GM12878 (cell line): ENCODE results near the gene GPRC5C. TPM values are rescaled to one million over a fixed set of nuclear protein-coding genes. Genes with fewer than 3 reads are reported as not detected.

ENCODE experiments used
- ATAC-seq: fragments of 200-7000 bp; cut with Tn5 transposase; 3 replicates; pipeline ENCODE4 v1.9.1; 2020; ENCODE audit warnings: mild to moderate bottlenecking, moderate library complexity
- BruUV-seq: library from RNA; stranded (reverse); fragments of 400-500 nt; replicated peaks from 2 replicates; lab custom pipeline; 2021; lab: Mats Ljungman, UMichigan
- CTCF ChIA-PET: fragments of 300-600 bp; sonication (Branson Sonifier 250); formaldehyde crosslinking; extraction: SDS; loops from one replicate; lab custom pipeline; 2021; ENCODE audit warnings: inconsistent platforms; lab: Yijun Ruan, JAX
- POLR2A ChIA-PET: fragments of 350-600 bp; formaldehyde crosslinking; extraction: SDS; loops from one replicate; lab custom pipeline; 2021; ENCODE audit warnings: inconsistent platforms; lab: Charles Lee
- RAD21 ChIA-PET: fragments of 300-600 bp; sonication (Branson Sonifier 250); formaldehyde crosslinking; loops from one replicate; lab custom pipeline; 2023; ENCODE audit warnings: antibody characterized with exemption; ENCODE audit not compliant: unreplicated experiment; lab: Charles Lee
- SMC1A ChIA-PET: fragments of 300-600 bp; sonication (Branson Sonifier 250); formaldehyde crosslinking; loops from one replicate; lab custom pipeline; 2023; ENCODE audit not compliant: unreplicated experiment, uncharacterized antibody; lab: Charles Lee
- DNase-seq: peaks from one replicate; pipeline ENCODE4 v3.0.0-alpha.2; 2011; ENCODE audit warnings: low read depth, low spot score
- FAIRE-seq: peaks from 3 replicates; lab custom pipeline; 2011; peaks lifted over from hg19 to GRCh38; lab: Jason Lieb, UNC
- H2AFZ ChIP-seq: 2 replicates; pipeline ENCODE4 v1.6.0; 2011; ENCODE audit warnings: low read depth, low read length, control low read depth; ENCODE audit not compliant: control insufficient read depth
- H3K27ac ChIP-seq: 2 replicates; pipeline ENCODE4 v1.5.1; 2011; ENCODE audit warnings: control low read depth; ENCODE audit not compliant: control insufficient read depth, insufficient read depth
- H3K27me3 ChIP-seq, 2 experiments: replicated peaks in 1 of 2; 2 replicates each; pipeline versions ENCODE4 v1.6.0 to v1.6.1; 2011; ENCODE audit warnings: low read length in 1 of 2; ENCODE audit not compliant: control insufficient read depth in 2 of 2, insufficient read depth in 2 of 2
- H3K36me3 ChIP-seq, 2 experiments: 2 replicates each; pipeline ENCODE4 v1.5.1; 2011; ENCODE audit warnings: low read length in 1 of 2; ENCODE audit not compliant: control insufficient read depth in 2 of 2, insufficient read depth in 2 of 2
- H3K4me1 ChIP-seq: 2 replicates; pipeline ENCODE4 v1.6.1; 2011; ENCODE audit warnings: mild to moderate bottlenecking, low read length, moderate library complexity, mixed read lengths; ENCODE audit not compliant: control insufficient read depth, insufficient read depth
- H3K4me2 ChIP-seq: 2 replicates; pipeline ENCODE4 v1.6.0; 2011; ENCODE audit warnings: control low read depth; ENCODE audit not compliant: control insufficient read depth, insufficient read depth
- H3K4me3 ChIP-seq: fragments of 200-600 bp; sonication (generic); 2 replicates; pipeline ENCODE4 v1.5.1; 2016
- H3K79me2 ChIP-seq: 2 replicates; pipeline ENCODE4 v1.6.0; 2011; ENCODE audit warnings: low read length; ENCODE audit not compliant: control insufficient read depth, insufficient read depth
- H3K9ac ChIP-seq: 2 replicates; pipeline ENCODE4 v1.8.0; 2011; ENCODE audit warnings: low read length, control low read depth, mixed read lengths; ENCODE audit not compliant: control insufficient read depth, insufficient read depth
- H3K9me3 ChIP-seq: replicated peaks from 3 replicates; pipeline ENCODE4 v1.5.1; 2011; ENCODE audit warnings: mild to moderate bottlenecking, low read length; ENCODE audit not compliant: control insufficient read depth, insufficient read depth
- H4K20me1 ChIP-seq: 2 replicates; pipeline ENCODE4 v1.6.0; 2011; ENCODE audit not compliant: control insufficient read depth, insufficient read depth
- CBFB ChIP-seq: IDR thresholded peaks from 2 replicates; pipeline ENCODE4 v1.6.1; 2016; ENCODE audit warnings: antibody characterized with exemption, low read depth
- DPF2 ChIP-seq: fragments of 450-650 bp; IDR thresholded peaks from 2 replicates; pipeline ENCODE4 v1.6.1; 2017; ENCODE audit warnings: mild to moderate bottlenecking
- E4F1 ChIP-seq: fragments of 450-650 bp; IDR thresholded peaks from 2 replicates; pipeline ENCODE4 v1.6.1; 2018; ENCODE audit warnings: borderline replicate concordance, mild to moderate bottlenecking; ENCODE audit not compliant: partially characterized antibody
- FOS ChIP-seq: IDR thresholded peaks from 3 replicates; pipeline ENCODE4 v1.6.1; 2011; ENCODE audit warnings: borderline replicate concordance; ENCODE audit not compliant: insufficient read length; ENCODE audit errors: extremely low read depth
- GABPA ChIP-seq: IDR thresholded peaks from 2 replicates; pipeline ENCODE4 v1.6.1; 2014; ENCODE audit warnings: antibody characterized with exemption, low read depth, mild to moderate bottlenecking, inconsistent platforms
- GATAD2B ChIP-seq: fragments of 450-650 bp; conservative IDR thresholded peaks from 2 replicates; pipeline ENCODE4 v1.6.1; 2017; ENCODE audit warnings: low read depth, mild to moderate bottlenecking, moderate library complexity
- HSF1 ChIP-seq: fragments of 150-350 bp; IDR thresholded peaks from 2 replicates; pipeline ENCODE4 v1.6.1; 2014; ENCODE audit warnings: mild to moderate bottlenecking, low read depth, low read length
- JUND ChIP-seq: IDR thresholded peaks from 2 replicates; pipeline ENCODE4 v1.6.1; 2012; ENCODE audit warnings: low read depth, mild to moderate bottlenecking, low read length, improper control_type of control experiment, moderate library complexity
- NFIC ChIP-seq: IDR thresholded peaks from 2 replicates; pipeline ENCODE4 v1.6.1; 2012; ENCODE audit warnings: low read depth, mild to moderate bottlenecking, inconsistent platforms, low read length, moderate library complexity
- NFYA ChIP-seq: IDR thresholded peaks from 2 replicates; pipeline ENCODE4 v1.6.1; 2011; ENCODE audit warnings: low read depth, mild to moderate bottlenecking, low read length, improper control_type of control experiment, borderline replicate concordance
- NR2C1 ChIP-seq: fragments of 450-650 bp; IDR thresholded peaks from 2 replicates; pipeline ENCODE4 v1.6.1; 2017; ENCODE audit warnings: antibody characterized with exemption, mild to moderate bottlenecking, moderate library complexity
- POU2F2 ChIP-seq: IDR thresholded peaks from 3 replicates; pipeline ENCODE4 v1.6.1; 2011; ENCODE audit warnings: low read depth, mild to moderate bottlenecking, low read length, borderline replicate concordance
- RFX5 ChIP-seq: IDR thresholded peaks from 2 replicates; pipeline ENCODE4 v1.6.1; 2011; ENCODE audit warnings: low read depth, low read length, improper control_type of control experiment
- TCF3 ChIP-seq: IDR thresholded peaks from 2 replicates; pipeline ENCODE4 v1.6.1; 2012; ENCODE audit warnings: low read depth, mild to moderate bottlenecking, low read length, borderline replicate concordance; ENCODE audit not compliant: insufficient read depth
- TCF7 ChIP-seq: IDR thresholded peaks from 2 replicates; pipeline ENCODE4 v1.6.1; 2014; ENCODE audit warnings: antibody characterized with exemption, borderline replicate concordance
- YBX1 ChIP-seq: fragments of 450-650 bp; IDR thresholded peaks from 2 replicates; pipeline ENCODE4 v1.6.1; 2016; ENCODE audit warnings: antibody characterized with exemption
- ZBTB33 ChIP-seq: fragments of 450-650 bp; IDR thresholded peaks from 2 replicates; pipeline ENCODE4 v1.6.1; 2017; ENCODE audit warnings: mild to moderate bottlenecking
- ZNF24 ChIP-seq: fragments of 450-650 bp; IDR thresholded peaks from 2 replicates; pipeline ENCODE4 v1.6.1; 2017; ENCODE audit warnings: antibody characterized with exemption, mild to moderate bottlenecking
- WGBS: methylation state at CpG from one replicate; pipeline ENCODE4 v1.1.6; 2016; ENCODE audit warnings: low lambda C conversion rate; ENCODE audit not compliant: insufficient replicate concordance, insufficient coverage; ENCODE audit errors: missing lambda C conversion rate; 5-methylcytosine and 5-hydroxymethylcytosine counted together
- in situ Hi-C: fragments of 300-500 bp; cut with MboI; formaldehyde crosslinking; loops from 9 replicates; pipeline ENCODE4 v1.14.3; 2018; ENCODE audit warnings: mixed read lengths
- intact Hi-C: fragments of 100-400 bp; cut with micrococcal nuclease; formaldehyde crosslinking; loops from one replicate; pipeline ENCODE4 v1.14.2; 2022; ENCODE audit not compliant: unreplicated experiment
- polyA plus RNA-seq, 11 experiments: library from polyadenylated mRNA; depleted of rRNA in 4 of 11; unstranded in 6 of 11; stranded (reverse) in 5 of 11; fragments of >200 nt; fragmentation: Nextera tagmentation in 4 of 11; fragmentation: Illumina TruSeq in 1 of 11; extraction: Ambion mirVana in 4 of 11; extraction: Trizol in 1 of 11; gene quantifications; 1 replicate in 1 of 11; 2 replicates in 10 of 11; pipeline versions ENCODE4 v1.2.1 to v1.2.3, GENCODE V29; 2011 to 2016; ENCODE audit warnings: inconsistent platforms in 2 of 11, missing spikeins in 2 of 11, low read depth in 1 of 11
- total RNA-seq, 4 experiments: library from RNA; depleted of rRNA in 3 of 4; stranded (reverse); fragments of >200 nt in 3 of 4; fragmentation: Illumina TruSeq in 1 of 4; extraction: Trizol in 1 of 4; gene quantifications; 2 replicates each; pipeline versions ENCODE4 v1.2.1 to v1.2.3, GENCODE V29; 2013 to 2021

Gene GPRC5C
- total and polyA plus RNA-seq, 10 of the 15 experiments (the other 5 are each of a cell fraction or from before 2014, with no cell fraction given) = 0.04 to 1.3 (median 0.36) TPM; not detected in 2

- intact Hi-C loops (no loop called here), in situ Hi-C loops (no loop called here)
- H3K27me3 ChIP-seq = no peaks in the 10 kb centered on the region
- no peak overlapping the region for H3K4me3 ChIP-seq
- DNase-seq = no peak
- H3K9me3 ChIP-seq = no peaks in the 10 kb centered on the region
- no peak overlapping the region for H3K27ac ChIP-seq
- no peaks in the 10 kb centered on the region for H3K36me3 ChIP-seq
- H4K20me1 ChIP-seq = no peaks in the 10 kb centered on the region
- no peak overlapping the region for H3K4me2 ChIP-seq
- CTCF ChIA-PET = interaction anchor here (1.3 to 2.7 kb wide), 3 partner anchors 32 to 44 kb away, joined by 3 to 10 read pairs (median 4); no protein-coding TSS in a partner anchor
- peaks cover 4% of the 10 kb centered on the region; the same call in 1 of the 2 replicates for H3K4me1 ChIP-seq
- RAD21 ChIA-PET = no interaction called here
- SMC1A ChIA-PET = interaction anchor here (0.5 to 1.4 kb wide), 3 partner anchors 44 to 700 kb away, joined by 3 read pairs; no protein-coding TSS in a partner anchor
- no peak for FAIRE-seq
- no peak overlapping the region for H2AFZ ChIP-seq
- no peak overlapping the region for H3K9ac ChIP-seq
- ATAC-seq = no peak
- H3K79me2 ChIP-seq = no peaks in the 10 kb centered on the region
- POLR2A ChIA-PET = no interaction called here
- no TSS peak for BruUV-seq
- 13% methylated on average over 7 of the region's 7 CpGs for WGBS
- TF ChIP-seq TCF3 (no peak), E4F1 (no peak), NR2C1 (no peak), RFX5 (no peak), POU2F2 (no peak), GATAD2B (no peak), YBX1 (no peak), TCF7 (no peak), NFYA (no peak), NFIC (no peak), DPF2 (no peak), FOS (no peak), CBFB (no peak), GABPA (no peak), ZBTB33 (no peak), JUND (no peak), HSF1 (no peak), ZNF24 (no peak)
Observed at GRCh38 chr17:74413491-74413890, 18.4 kb upstream of the GPRC5C start.
